Heart right ventricle (tissue), 16 donors: ENCODE data around the gene CPNE7. TPM values are rescaled to one million over a fixed set of nuclear protein-coding genes. Genes with fewer than 3 reads are reported as not detected.
A peak's percentile ranks its signal among the peaks of the same experiment; 100 is the strongest.

Source experiments
- ATAC-seq, 8 donors: fragments of 200-7000 bp; cut with Tn5 transposase; one replicate each; pipeline ENCODE4 v1.9.1; 2020; ENCODE audit warnings: mild to moderate bottlenecking in 8 of 8, moderate library complexity in 8 of 8, moderate number of reproducible peaks in 1 of 8
- DNase-seq, 2 donors: peaks; one replicate each; pipeline ENCODE4 v3.0.0-alpha.2; 2020
- H3K27ac ChIP-seq, 10 donors: fragments of 200-600 bp; sonication (generic) in 2 of 10; one replicate each; pipeline versions ENCODE4 v1.5.0 to v1.8.0; 2020 to 2022; ENCODE audit warnings: mild to moderate bottlenecking in 3 of 10
- H3K27me3 ChIP-seq, 7 donors: fragments of 200-600 bp; one replicate each; pipeline ENCODE4 v1.8.0; 2021 to 2022; ENCODE audit warnings: mild to moderate bottlenecking in 2 of 7
- H3K36me3 ChIP-seq, 9 donors: fragments of 200-600 bp; sonication (generic) in 1 of 9; one replicate each; pipeline versions ENCODE4 v1.5.0 to v1.8.0; 2020 to 2022; ENCODE audit warnings: mild to moderate bottlenecking in 2 of 9
- H3K4me1 ChIP-seq, 9 donors: fragments of 200-600 bp; sonication (generic) in 1 of 9; one replicate each; pipeline versions ENCODE4 v1.5.0 to v1.8.0; 2020 to 2022; ENCODE audit warnings: mild to moderate bottlenecking in 4 of 9
- H3K4me3 ChIP-seq, 10 donors: fragments of 200-600 bp; sonication (generic) in 2 of 10; one replicate each; pipeline versions ENCODE4 v1.5.0 to v1.8.0; 2020 to 2022; ENCODE audit warnings: mild to moderate bottlenecking in 7 of 10, moderate library complexity in 2 of 10
- H3K9me3 ChIP-seq, 11 donors: fragments of 200-600 bp in 10 of 11; sonication (generic) in 2 of 11; one replicate each; pipeline versions ENCODE4 v1.5.0 to v1.8.0; 2013 to 2022; ENCODE audit warnings: mild to moderate bottlenecking in 2 of 11, control low read depth in 1 of 11, moderate library complexity in 1 of 11
- CTCF ChIP-seq, 9 donors: fragments of 200-600 bp; sonication (generic) in 2 of 9; IDR thresholded peaks; one replicate each; pipeline versions ENCODE4 v1.5.0 to v1.8.0; 2021 to 2022; ENCODE audit warnings: antibody characterized with exemption in 9 of 9, mild to moderate bottlenecking in 5 of 9, moderate library complexity in 1 of 9
- WGBS, 2 donors: extraction: QIAGEN DNeasy Blood & Tissue Kit; methylation state at CpG; one replicate each; pipeline ENCODE4 v1.1.7; 2013; ENCODE audit warnings: inconsistent platforms in 1 of 2; 5-methylcytosine and 5-hydroxymethylcytosine counted together
- intact Hi-C, 10 donors: fragments of 100-400 bp; cut with DNase I; formaldehyde crosslinking; loops; one replicate each; pipeline versions ENCODE4 v1.11.1 to v1.14.2; 2022
- polyA plus RNA-seq, 2 donors: library from polyadenylated mRNA; stranded (reverse); fragments of 200-250 nt; gene quantifications; one replicate each; pipeline ENCODE4 v1.2.3, GENCODE V29; 2013
- total RNA-seq, 10 donors: library from RNA; stranded (reverse); fragmentation: NEBNext Ultra II Directional in 3 of 10; extraction: Animal tissue kit (Norgen Biotek cat#: 25700) in 3 of 10; gene quantifications; one replicate each; pipeline versions ENCODE4 v1.2.1 to v1.2.4, GENCODE V29; 2021 to 2023
- donor health status: Arrhythmogenic right ventricular cardiomyopathy.
- donor health status: ischemic (EF 13 %, LVEDD 7.1; RV severe dilation, severe dysfunction).
- donor health status: healthy with polysubstance abuse.
- donor health status: DM: no; HTN: yes; CAD: no.
- donor health status: DM: no; HTN: no; CAD: no.
- donor health status: ischemic (EF 25% LVEDD 6.9; RV normal size, moderate dysfunction).
- donor health status: ischemic (EF 25% LVEDD 5.7; RV mildly dilated, moderate dysfunction).
- donor health status: healthy.
- donor health status: DM: yes; HTN: yes; CAD: no.
- donor health status: Ischemic cardiomyopathy.
- donor health status: ischemic (EF 35%, LVEDD 5.7; RV mildly dilated, moderate dysfunction).
- donor health status: nonischemic (EF 11% LVEDD 7.7; RV severe dilation, severe dysfunction).
- donor health status: DM: yes; HTN: yes; CAD: no.
- donor health status: PGD.
- donor health status: ischemic (EF 29% LVEDD 5.4; RV normal size, mild dysfunction).
- donor health status: nonischemic (EF 23%, LVEDD 6.1; RV moderate dilation, normal function).

Gene CPNE7
- total and polyA plus RNA-seq, 12 donors, result 0.16 to 0.33 TPM; not detected in 10

GRCh38 chr16:89565506-89566372 lies 9.8 kb upstream of the CPNE7 start:
- ATAC-seq, result peak; percentile 6 to 61 (median 40)
- Histone ChIP-seq H3K27me3 (peaks cover 6 to 26% (median 13%) of the 10 kb centered on the region in 7 donors), H3K9me3 (no peaks in the 10 kb centered on the region), H3K27ac (peak overlapping the region in 1 of 10 donors; percentile 2), H3K4me3 (peak overlapping the region in 9 of 10 donors; percentile 2 to 41 (median 25)), H3K36me3 (peaks cover 0 to 40% (median 28%) of the 10 kb centered on the region in 9 donors), H3K4me1 (peaks cover 19 to 53% (median 45%) of the 10 kb centered on the region in 9 donors)
- intact Hi-C loops, result loop anchor here in 2 of 10 donors (5.0 to 10.0 kb wide), 2 partner anchors 61 to 77 kb away; partner anchors contain the start of gene SPG7 (in 1 of the 2)
- DNase-seq, result peak in 1 of 2 donors; percentile 58
- TF ChIP-seq CTCF (IDR thresholded peaks at IDR 0.05), result peak in 8 of 9 donors; percentile 20 to 64 (median 52)
- 6 to 9% methylated on average over 46 of the region's 46 CpGs for WGBS, 2 donors

GRCh38 chr16:89567656-89568594 lies 7.6 kb upstream of the CPNE7 start:
- WGBS, 2 donors, result 73 to 74% methylated on average over 30 of the region's 30 CpGs
- no peak overlapping the region for H3K27ac ChIP-seq
- intact Hi-C loops, result loop anchor here in 2 of 10 donors (5.0 to 10.0 kb wide), 2 partner anchors 63 to 74 kb away; partner anchors contain the start of gene SPG7 (in 1 of the 2)
- H3K27me3 ChIP-seq, result peaks cover 10 to 44% (median 30%) of the 10 kb centered on the region in 7 donors
- no peak for DNase-seq
- no peak for ATAC-seq
- no peak for TF ChIP-seq CTCF (IDR thresholded peaks at IDR 0.05)
- H3K4me1 ChIP-seq, result peaks cover 10 to 34% (median 29%) of the 10 kb centered on the region in 9 donors
- peaks cover 0 to 21% (median 13%) of the 10 kb centered on the region in 9 donors for H3K36me3 ChIP-seq
- no peaks in the 10 kb centered on the region for H3K9me3 ChIP-seq
- H3K4me3 ChIP-seq, result no peak overlapping the region

- Histone ChIP-seq H3K27me3 (peaks cover 14 to 62% (median 43%) of the 10 kb centered on the region in 7 donors), H3K27ac (no peak overlapping the region), H3K4me3 (no peak overlapping the region), H3K4me1 (peaks cover 15 to 29% (median 23%) of the 10 kb centered on the region in 9 donors), H3K9me3 (no peaks in the 10 kb centered on the region), H3K36me3 (peaks cover 0 to 3% (median 0%) of the 10 kb centered on the region in 9 donors)
- DNase-seq, result no peak
- no peak for TF ChIP-seq CTCF (IDR thresholded peaks at IDR 0.05)
- ATAC-seq, result no peak
- WGBS, 2 donors, result 63 to 71% methylated on average over 22 to 23 of the region's 23 CpGs
- intact Hi-C loops, result loop anchor here in 7 of 10 donors (5.0 to 10.0 kb wide), 4 partner anchors 65 to 75 kb away; partner anchors contain the start of gene SPG7 (in 1 of the 7)
These were observed 5.8 kb upstream of the CPNE7 start for GRCh38 chr16:89569506-89570341.
